Stimulated activated CD4-positive, alpha-beta T cell treated with anti-CD3 and anti-CD28 coated beads, Interleukin-1b, Interleukin-23, amount 100 ng/mL, for 1 hour (primary cell): Measurements from ENCODE around the gene PLCG2.
"Not testable (repeated sequence)": the region's sequence is repeated elsewhere in the genome, so short reads cannot be mapped to it uniquely, and the experiment has no call there.

ENCODE experiments used
- DNase-seq, 2 donors: peaks; one replicate each; pipeline ENCODE4 v3.0.0-alpha.2; 2020; ENCODE audit warnings: low read depth in 2 of 2

Gene PLCG2

GRCh38 chr16:81754858-81755257, 24.2 kb upstream of the PLCG2 start:
- no peak for DNase-seq

GRCh38 chr16:81755915-81756614, 23.0 kb upstream of the PLCG2 start:
- no peak for DNase-seq

- DNase-seq = no peak
These were observed 22.3 kb upstream of the PLCG2 start for GRCh38 chr16:81756615-81757356.

GRCh38 chr16:81758376-81758775, 20.7 kb upstream of the PLCG2 start:
- no peak for DNase-seq

- DNase-seq = not testable (repeated sequence)
These were observed 16.8 kb upstream of the PLCG2 start for GRCh38 chr16:81762322-81762721.

GRCh38 chr16:81765111-81765919, 13.8 kb upstream of the PLCG2 start:
- no peak for DNase-seq

- DNase-seq = no peak
These were observed 13.1 kb upstream of the PLCG2 start for GRCh38 chr16:81765969-81766368.

- no peak for DNase-seq
These were observed 11.0 kb upstream of the PLCG2 start for GRCh38 chr16:81767987-81768592.

GRCh38 chr16:81770008-81770407, 9.1 kb upstream of the PLCG2 start:
- no peak for DNase-seq

GRCh38 chr16:81774348-81774747, 4.7 kb upstream of the PLCG2 start:
- DNase-seq = no peak

- DNase-seq = no peak
These were observed 3.5 kb upstream of the PLCG2 start for GRCh38 chr16:81775570-81775969.

GRCh38 chr16:81778231-81778630, 860 bp upstream of the PLCG2 start:
- DNase-seq = no peak

GRCh38 chr16:81779536-81780320, 637 bp downstream of the PLCG2 start:
- no peak for DNase-seq

- DNase-seq = no peak
These were observed 1.3 kb downstream of the PLCG2 start for GRCh38 chr16:81780350-81780749.

- no peak for DNase-seq
These were observed 3.1 kb downstream of the PLCG2 start for GRCh38 chr16:81782236-81782635.

- DNase-seq = no peak
These were observed 5.1 kb downstream of the PLCG2 start for GRCh38 chr16:81784072-81784795.

GRCh38 chr16:81785138-81785924, 6.2 kb downstream of the PLCG2 start:
- DNase-seq = no peak

- DNase-seq = no peak
These were observed 7.2 kb downstream of the PLCG2 start for GRCh38 chr16:81786321-81786720.

- DNase-seq = no peak
These were observed 7.8 kb downstream of the PLCG2 start for GRCh38 chr16:81786868-81787267.

GRCh38 chr16:81787659-81788058, 8.6 kb downstream of the PLCG2 start:
- no peak for DNase-seq
